Neural crest cell (in vitro differentiated cells): ENCODE measurements around the gene HPS5. TPM values are rescaled to one million over a fixed set of nuclear protein-coding genes. Genes with fewer than 3 reads are reported as not detected.

ENCODE experiments used
- DNase-seq: peaks from one replicate; pipeline ENCODE4 v3.0.0; 2021; ENCODE audit warnings: low read depth, mixed read lengths, low spot score
- H3K27ac Mint-ChIP-seq: one replicate; pipeline ENCODE4 v1.8.0; 2021; ENCODE audit warnings: mild to moderate bottlenecking, mixed read lengths; ENCODE audit not compliant: unreplicated experiment
- H3K27me3 Mint-ChIP-seq: 2 replicates; pipeline ENCODE4 v1.8.0; 2021; ENCODE audit warnings: low read depth, mild to moderate bottlenecking, mixed read lengths
- H3K36me3 Mint-ChIP-seq: 2 replicates; pipeline ENCODE4 v1.8.0; 2021; ENCODE audit warnings: low read depth, mild to moderate bottlenecking, mixed read lengths
- H3K4me1 Mint-ChIP-seq: 2 replicates; pipeline ENCODE4 v1.8.0; 2021; ENCODE audit warnings: mixed read lengths
- H3K4me3 Mint-ChIP-seq: one replicate; pipeline ENCODE4 v1.8.0; 2021; ENCODE audit warnings: mild to moderate bottlenecking, mixed read lengths
- H3K9me3 Mint-ChIP-seq: 2 replicates; pipeline ENCODE4 v1.8.0; 2021; ENCODE audit warnings: mixed read lengths
- CTCF ChIP-seq: fragments of 200-600 bp; sonication (generic); conservative IDR thresholded peaks from 2 replicates; pipeline ENCODE4 v1.5.0; 2021; ENCODE audit warnings: antibody characterized with exemption, mild to moderate bottlenecking
- long read RNA-seq: library from polyadenylated mRNA; unstranded; transcript quantifications from one replicate; pipeline ENCODE4 v2.0.0, GENCODE V29; 2020
- total RNA-seq: library from RNA; stranded (reverse); gene quantifications from 2 replicates; pipeline ENCODE4 v1.2.1, GENCODE V29; 2021

Gene HPS5
- total RNA-seq: 23.9 and 24.2 TPM in 2 replicates
- long read RNA-seq, full-length matches to known transcripts: 15 of 119 reads
- long read RNA-seq, partial matches to known transcripts: 77 of 119 reads
- long read RNA-seq, other reads (novel, unspliced or antisense): 27 of 119 reads

GRCh38 chr11:18321969-18322711 lies at the start of gene HPS5, which contains the start of gene GTF2H1:
HPS5 (minus strand) TSS chr11:18322140; CDS start chr11:18317858, 4,282 bp downstream.
GTF2H1 (plus strand) TSS chr11:18322567; CDS start chr11:18333075, 10,508 bp downstream.
- H3K36me3 Mint-ChIP-seq: no peaks in the 10 kb centered on the region
- no peaks in the 10 kb centered on the region for H3K9me3 Mint-ChIP-seq
- H3K27ac Mint-ChIP-seq: peak within 1 kb of the TSS; percentile 100
- peak; percentile 87 for DNase-seq
- H3K4me3 Mint-ChIP-seq: peak within 1 kb of the TSS; percentile 100
- H3K27me3 Mint-ChIP-seq: no peaks in the 10 kb centered on the region
- no peak for TF ChIP-seq CTCF
- peaks cover 69% of the 10 kb centered on the region for H3K4me1 Mint-ChIP-seq

- Mint-ChIP-seq H3K27me3 (no peaks in the 10 kb centered on the region), H3K4me3 (no peak overlapping the region), H3K36me3 (peaks cover 3% of the 10 kb centered on the region), H3K27ac (no peak overlapping the region), H3K4me1 (no peaks in the 10 kb centered on the region), H3K9me3 (no peaks in the 10 kb centered on the region)
- no peak for DNase-seq
- TF ChIP-seq CTCF: no peak
Observed at GRCh38 chr11:18371279-18371678, 49.3 kb upstream of the HPS5 start.

GRCh38 chr11:18369398-18369797 lies 47.5 kb upstream of the HPS5 start:
- Mint-ChIP-seq H3K27ac (no peak overlapping the region), H3K9me3 (no peaks in the 10 kb centered on the region), H3K4me1 (no peaks in the 10 kb centered on the region), H3K4me3 (no peak overlapping the region), H3K36me3 (peaks cover 5% of the 10 kb centered on the region), H3K27me3 (no peaks in the 10 kb centered on the region)
- no peak for DNase-seq
- no peak for TF ChIP-seq CTCF

GRCh38 chr11:18368221-18368620 lies 46.3 kb upstream of the HPS5 start:
- Mint-ChIP-seq H3K4me1 (no peaks in the 10 kb centered on the region), H3K4me3 (no peak overlapping the region), H3K9me3 (no peaks in the 10 kb centered on the region), H3K27ac (no peak overlapping the region), H3K27me3 (no peaks in the 10 kb centered on the region), H3K36me3 (peaks cover 7% of the 10 kb centered on the region)
- TF ChIP-seq CTCF: no peak
- no peak for DNase-seq

- no peak overlapping the region for H3K27ac Mint-ChIP-seq
- DNase-seq: no peak
- no peak overlapping the region for H3K4me3 Mint-ChIP-seq
- H3K27me3 Mint-ChIP-seq: no peaks in the 10 kb centered on the region
- TF ChIP-seq CTCF: no peak
- no peaks in the 10 kb centered on the region for H3K9me3 Mint-ChIP-seq
- no peaks in the 10 kb centered on the region for H3K4me1 Mint-ChIP-seq
- H3K36me3 Mint-ChIP-seq: peaks cover 7% of the 10 kb centered on the region
Observed at GRCh38 chr11:18367431-18367830, 45.5 kb upstream of the HPS5 start.
